Fibroblast of pulmonary artery (primary cell): Measurements from ENCODE around the gene AMY1B.
"Not testable (repeated sequence)": the region's sequence is repeated elsewhere in the genome, so short reads cannot be mapped to it uniquely, and the experiment has no call there.

Experiments used
- DNase-seq: peaks from one replicate; pipeline ENCODE4 v3.0.0-alpha.2; 2010; ENCODE audit warnings: low read depth
- H3K4me3 ChIP-seq: replicated peaks from 2 replicates; pipeline ENCODE4 v1.5.1; 2011; ENCODE audit warnings: low read depth, mild to moderate bottlenecking, control low read depth, low read length, moderate library complexity

AMY1B gene

DNA sequence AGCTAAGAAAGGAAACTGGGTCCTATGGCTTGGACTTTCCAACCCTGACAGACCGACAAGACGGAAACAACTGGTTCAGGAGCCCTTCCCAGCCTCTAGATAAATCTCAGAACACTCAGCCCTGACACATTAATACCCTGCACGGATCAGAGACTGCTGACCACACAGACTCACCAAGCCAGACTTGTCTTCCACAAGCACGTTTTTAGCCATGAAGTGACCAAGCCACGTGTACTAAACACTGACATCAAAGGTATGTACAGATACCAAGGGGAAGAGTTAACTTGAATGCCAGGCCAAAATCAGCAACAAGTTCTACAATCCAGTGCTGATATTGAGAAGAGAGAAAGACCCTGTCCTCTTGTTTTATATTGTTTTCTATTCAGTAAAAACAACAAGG, at the start of gene AMY1B:
TSS of gene AMY1B (minus strand) at position 101 of the 400 bp plus-strand sequence. CDS start 571 bp downstream, outside the sequence.
- not testable (repeated sequence) for DNase-seq, H3K4me3 ChIP-seq

- not testable (repeated sequence) for H3K4me3 ChIP-seq, DNase-seq
These were observed 49.0 kb upstream of the AMY1B start for GRCh38 chr1:103745040-103745439.

GRCh38 chr1:103744449-103744848, 48.4 kb upstream of the AMY1B start:
- DNase-seq, H3K4me3 ChIP-seq: not testable (repeated sequence)

DNA sequence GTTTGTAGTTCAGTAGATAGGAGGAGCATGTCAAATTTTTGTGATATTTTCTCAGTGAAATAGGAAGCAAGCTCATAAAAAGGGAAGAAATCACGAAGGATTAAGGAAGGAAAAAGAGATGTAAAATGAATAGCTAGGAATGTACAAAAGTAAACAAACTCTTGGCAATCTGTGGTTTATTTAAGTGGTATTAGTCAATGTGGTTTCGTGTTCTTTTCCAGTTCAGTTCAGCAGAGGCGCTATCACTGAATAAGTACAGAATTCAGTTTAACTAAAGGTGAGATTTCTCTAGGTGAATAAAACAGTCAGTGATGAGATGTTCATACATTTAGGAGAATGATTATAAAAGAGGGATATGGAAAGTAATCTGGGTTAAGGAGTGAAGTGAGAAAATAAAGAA, 42.0 kb upstream of the AMY1B start:
- not testable (repeated sequence) for DNase-seq, H3K4me3 ChIP-seq

GRCh38 chr1:103735334-103735733, 39.3 kb upstream of the AMY1B start:
- not testable (repeated sequence) for H3K4me3 ChIP-seq, DNase-seq

DNA sequence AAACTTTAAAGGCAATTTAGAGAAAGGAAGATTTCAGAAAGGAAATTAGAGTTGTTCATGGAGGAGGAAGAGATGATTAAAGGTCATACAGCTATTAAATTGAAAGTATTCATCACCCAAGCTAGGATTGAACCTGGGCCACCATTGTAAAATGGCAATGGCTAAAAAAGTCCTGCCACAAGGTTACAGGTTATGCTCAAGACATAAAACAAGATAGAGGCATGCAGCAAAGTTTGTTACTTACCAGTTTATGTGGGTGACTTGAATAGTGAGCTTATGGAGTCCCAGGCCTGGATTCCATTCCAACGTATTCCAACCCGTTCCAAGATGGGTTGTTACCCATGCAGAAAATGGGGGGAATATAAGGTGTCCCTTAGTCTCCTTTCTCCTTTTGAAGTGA, 25.5 kb upstream of the AMY1B start:
- not testable (repeated sequence) for DNase-seq, H3K4me3 ChIP-seq

GRCh38 chr1:103717404-103717803, 21.4 kb upstream of the AMY1B start:
- H3K4me3 ChIP-seq, DNase-seq: not testable (repeated sequence)

- H3K4me3 ChIP-seq, DNase-seq: not testable (repeated sequence)
These were observed 14.4 kb upstream of the AMY1B start for GRCh38 chr1:103710381-103710780.

DNA sequence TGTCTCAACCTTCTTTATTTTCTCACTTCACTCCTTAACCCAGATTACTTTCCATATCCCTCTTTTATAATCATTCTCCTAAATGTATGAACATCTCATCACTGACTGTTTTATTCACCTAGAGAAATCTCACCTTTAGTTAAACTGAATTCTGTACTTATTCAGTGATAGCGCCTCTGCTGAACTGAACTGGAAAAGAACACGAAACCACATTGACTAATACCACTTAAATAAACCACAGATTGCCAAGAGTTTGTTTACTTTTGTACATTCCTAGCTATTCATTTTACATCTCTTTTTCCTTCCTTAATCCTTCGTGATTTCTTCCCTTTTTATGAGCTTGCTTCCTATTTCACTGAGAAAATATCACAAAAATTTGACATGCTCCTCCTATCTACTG, 11.7 kb upstream of the AMY1B start:
- not testable (repeated sequence) for DNase-seq, H3K4me3 ChIP-seq

- not testable (repeated sequence) for DNase-seq, H3K4me3 ChIP-seq
These were observed 5.2 kb upstream of the AMY1B start for GRCh38 chr1:103701256-103701655.

DNA sequence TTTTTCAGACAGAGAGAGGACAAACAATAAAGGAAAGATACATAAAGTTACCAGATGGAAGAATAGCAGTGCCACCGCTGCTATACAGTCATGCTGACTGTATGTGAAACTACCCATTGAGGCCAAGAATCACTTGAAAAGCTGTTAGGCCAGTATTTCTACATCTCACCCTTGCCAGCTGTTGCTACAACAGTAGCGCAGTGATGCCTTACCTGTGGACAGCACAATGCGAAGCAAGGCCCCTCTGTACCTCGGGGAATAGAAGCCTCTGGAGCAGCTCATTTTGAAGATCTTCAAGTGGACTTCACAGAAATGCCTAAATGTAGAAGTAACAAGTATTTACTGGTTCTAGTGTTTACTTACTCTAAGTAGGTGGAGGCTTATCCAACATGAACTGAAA, 4.7 kb upstream of the AMY1B start:
- not testable (repeated sequence) for H3K4me3 ChIP-seq, DNase-seq

GRCh38 chr1:103697430-103697829, 1.4 kb upstream of the AMY1B start:
- not testable (repeated sequence) for DNase-seq, H3K4me3 ChIP-seq

DNA sequence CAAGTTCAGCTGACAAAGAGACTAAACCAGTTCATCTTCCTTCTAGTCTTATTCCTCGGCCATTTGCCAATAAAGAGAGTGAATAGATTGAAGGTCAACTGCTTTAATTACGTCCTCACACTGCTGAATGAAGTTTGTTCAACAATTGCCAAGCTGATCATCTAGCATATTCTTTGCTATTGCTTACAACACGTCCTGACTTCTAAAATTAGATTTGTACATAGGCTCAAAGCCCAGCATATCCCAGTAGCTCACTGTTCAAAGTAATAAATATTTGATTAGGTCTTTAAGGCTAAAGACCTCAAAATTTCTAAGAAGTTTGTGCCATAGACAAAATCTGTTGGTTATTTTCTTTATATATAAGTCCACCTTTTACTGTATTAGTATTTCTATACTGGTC, 19.7 kb downstream of the AMY1B start:
- not testable (repeated sequence) for H3K4me3 ChIP-seq, DNase-seq

DNA sequence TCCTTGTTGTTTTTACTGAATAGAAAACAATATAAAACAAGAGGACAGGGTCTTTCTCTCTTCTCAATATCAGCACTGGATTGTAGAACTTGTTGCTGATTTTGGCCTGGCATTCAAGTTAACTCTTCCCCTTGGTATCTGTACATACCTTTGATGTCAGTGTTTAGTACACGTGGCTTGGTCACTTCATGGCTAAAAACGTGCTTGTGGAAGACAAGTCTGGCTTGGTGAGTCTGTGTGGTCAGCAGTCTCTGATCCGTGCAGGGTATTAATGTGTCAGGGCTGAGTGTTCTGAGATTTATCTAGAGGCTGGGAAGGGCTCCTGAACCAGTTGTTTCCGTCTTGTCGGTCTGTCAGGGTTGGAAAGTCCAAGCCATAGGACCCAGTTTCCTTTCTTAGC, 40.5 kb downstream of the AMY1B start, which contains the start of gene AMY1A:
TSS of gene AMY1A (plus strand) at position 301 of the 400 bp plus-strand sequence. CDS start 571 bp downstream, outside the sequence.
- H3K4me3 ChIP-seq, DNase-seq: not testable (repeated sequence)

DNA sequence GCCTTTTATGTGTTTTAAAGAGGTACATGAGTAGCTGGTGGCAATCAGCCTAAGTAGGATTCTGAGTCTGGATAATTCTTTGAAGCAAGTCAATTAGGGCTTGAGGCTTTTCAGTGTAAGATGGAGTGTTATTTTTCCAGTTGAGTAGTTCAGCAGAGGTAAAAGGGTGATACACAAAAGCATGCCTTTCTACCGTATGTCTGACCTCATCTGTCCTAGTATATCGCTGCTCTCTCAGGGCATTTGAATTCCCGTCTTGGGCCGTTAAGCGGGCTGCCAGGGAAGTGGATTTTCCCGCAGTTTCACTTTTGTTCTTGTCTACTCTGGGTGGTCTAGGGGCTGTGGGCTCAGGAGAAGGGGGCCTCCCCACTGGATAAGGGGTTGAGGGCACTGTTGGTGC, 41.9 kb downstream of the AMY1B start:
- not testable (repeated sequence) for H3K4me3 ChIP-seq

GRCh38 chr1:103650889-103651288, 45.1 kb downstream of the AMY1B start:
- not testable (repeated sequence) for DNase-seq, H3K4me3 ChIP-seq

More for the DNA sequence above, 41.9 kb downstream of the AMY1B start:
- DNase-seq: not testable (repeated sequence)

DNA sequence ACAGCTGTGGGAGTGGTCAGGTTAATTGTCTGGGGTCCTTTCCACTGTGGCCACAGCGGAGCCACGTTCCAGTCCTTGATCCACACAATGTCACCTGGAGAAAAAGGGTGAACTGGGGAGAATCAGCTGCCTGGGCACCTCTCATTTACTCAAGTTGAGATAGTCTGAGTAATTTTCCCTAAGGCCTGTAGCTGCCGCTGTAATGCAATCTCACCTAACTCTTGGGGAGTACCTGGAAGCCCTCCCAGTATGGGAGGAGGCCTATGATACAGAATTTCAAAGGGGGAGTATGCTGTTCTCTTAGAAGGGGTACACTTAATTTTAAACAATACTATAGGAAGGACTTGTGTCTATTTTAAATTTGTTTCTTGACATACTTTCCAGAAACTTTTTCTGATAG, 45.7 kb downstream of the AMY1B start:
- H3K4me3 ChIP-seq, DNase-seq: not testable (repeated sequence)

- not testable (repeated sequence) for H3K4me3 ChIP-seq, DNase-seq
These were observed 52.1 kb downstream of the AMY1B start for GRCh38 chr1:103643908-103644307.

DNA sequence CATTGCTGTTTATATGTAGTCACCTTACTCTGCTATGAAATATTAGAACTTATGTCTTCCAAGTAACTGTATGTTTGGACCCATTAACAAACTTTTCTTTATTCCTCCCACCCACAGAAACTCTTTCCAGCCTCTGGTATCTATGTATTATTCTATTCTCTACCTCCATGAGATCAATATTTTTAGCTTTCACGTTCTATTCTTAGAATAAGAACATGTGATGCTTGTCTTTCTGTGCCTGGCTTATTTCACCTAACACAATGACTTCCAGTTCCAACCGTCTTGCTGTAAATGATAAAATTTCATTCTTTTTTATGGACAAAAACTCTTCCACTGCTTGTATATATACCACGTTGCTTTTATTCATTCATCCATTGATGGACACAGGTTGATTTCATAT, 54.8 kb downstream of the AMY1B start:
- not testable (repeated sequence) for H3K4me3 ChIP-seq, DNase-seq
